A549 (cell line): ENCODE measurements around the gene MLF1.

ENCODE experiments used
- POLR2A ChIP-seq: IDR thresholded peaks from 2 replicates; pipeline ENCODE4 v1.6.1; 2012; ENCODE audit warnings: mild to moderate bottlenecking, low read length
- SMC3 ChIP-seq: fragments of >200 bp; sonication (Bioruptor Twin); formaldehyde crosslinking; IDR thresholded peaks from 3 replicates; pipeline ENCODE4 v1.6.1; 2018; ENCODE audit warnings: inconsistent platforms
- TF ChIP-seq, protein P1 (sequence below): fragments of >200 bp; sonication (Bioruptor Twin); formaldehyde crosslinking; IDR thresholded peaks from 3 replicates; pipeline ENCODE4 v1.5.1; 2016
- TF ChIP-seq, protein P2 (sequence below): fragments of 200-600 bp; sonication (generic); IDR thresholded peaks from 2 replicates; pipeline ENCODE4 v1.6.1; 2016; ENCODE audit warnings: antibody characterized with exemption, mild to moderate bottlenecking, moderate library complexity

DNA sequence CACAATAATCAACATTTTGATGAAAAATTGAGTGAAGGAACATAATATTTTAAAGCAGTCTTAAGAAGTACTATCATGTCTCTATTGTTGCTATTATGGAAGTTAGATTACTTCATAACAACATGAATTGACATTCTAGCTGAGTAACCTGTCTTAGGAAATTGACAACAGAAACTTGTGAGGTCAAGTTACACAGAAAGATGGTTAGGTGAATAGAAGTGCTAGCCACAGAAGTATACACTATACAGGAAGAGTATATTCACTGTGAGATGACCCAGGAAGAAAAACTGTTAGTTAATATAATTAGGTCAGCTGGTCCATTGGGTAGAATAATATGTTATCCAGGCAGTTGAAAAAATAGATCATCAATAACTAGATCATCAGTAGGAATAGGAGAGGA lies 31.2 kb downstream of the MLF1 start:
- TF ChIP-seq, protein P1, sequence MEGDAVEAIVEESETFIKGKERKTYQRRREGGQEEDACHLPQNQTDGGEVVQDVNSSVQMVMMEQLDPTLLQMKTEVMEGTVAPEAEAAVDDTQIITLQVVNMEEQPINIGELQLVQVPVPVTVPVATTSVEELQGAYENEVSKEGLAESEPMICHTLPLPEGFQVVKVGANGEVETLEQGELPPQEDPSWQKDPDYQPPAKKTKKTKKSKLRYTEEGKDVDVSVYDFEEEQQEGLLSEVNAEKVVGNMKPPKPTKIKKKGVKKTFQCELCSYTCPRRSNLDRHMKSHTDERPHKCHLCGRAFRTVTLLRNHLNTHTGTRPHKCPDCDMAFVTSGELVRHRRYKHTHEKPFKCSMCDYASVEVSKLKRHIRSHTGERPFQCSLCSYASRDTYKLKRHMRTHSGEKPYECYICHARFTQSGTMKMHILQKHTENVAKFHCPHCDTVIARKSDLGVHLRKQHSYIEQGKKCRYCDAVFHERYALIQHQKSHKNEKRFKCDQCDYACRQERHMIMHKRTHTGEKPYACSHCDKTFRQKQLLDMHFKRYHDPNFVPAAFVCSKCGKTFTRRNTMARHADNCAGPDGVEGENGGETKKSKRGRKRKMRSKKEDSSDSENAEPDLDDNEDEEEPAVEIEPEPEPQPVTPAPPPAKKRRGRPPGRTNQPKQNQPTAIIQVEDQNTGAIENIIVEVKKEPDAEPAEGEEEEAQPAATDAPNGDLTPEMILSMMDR: no peak
- TF ChIP-seq SMC3 (no peak), POLR2A (no peak)
- TF ChIP-seq, protein P2, sequence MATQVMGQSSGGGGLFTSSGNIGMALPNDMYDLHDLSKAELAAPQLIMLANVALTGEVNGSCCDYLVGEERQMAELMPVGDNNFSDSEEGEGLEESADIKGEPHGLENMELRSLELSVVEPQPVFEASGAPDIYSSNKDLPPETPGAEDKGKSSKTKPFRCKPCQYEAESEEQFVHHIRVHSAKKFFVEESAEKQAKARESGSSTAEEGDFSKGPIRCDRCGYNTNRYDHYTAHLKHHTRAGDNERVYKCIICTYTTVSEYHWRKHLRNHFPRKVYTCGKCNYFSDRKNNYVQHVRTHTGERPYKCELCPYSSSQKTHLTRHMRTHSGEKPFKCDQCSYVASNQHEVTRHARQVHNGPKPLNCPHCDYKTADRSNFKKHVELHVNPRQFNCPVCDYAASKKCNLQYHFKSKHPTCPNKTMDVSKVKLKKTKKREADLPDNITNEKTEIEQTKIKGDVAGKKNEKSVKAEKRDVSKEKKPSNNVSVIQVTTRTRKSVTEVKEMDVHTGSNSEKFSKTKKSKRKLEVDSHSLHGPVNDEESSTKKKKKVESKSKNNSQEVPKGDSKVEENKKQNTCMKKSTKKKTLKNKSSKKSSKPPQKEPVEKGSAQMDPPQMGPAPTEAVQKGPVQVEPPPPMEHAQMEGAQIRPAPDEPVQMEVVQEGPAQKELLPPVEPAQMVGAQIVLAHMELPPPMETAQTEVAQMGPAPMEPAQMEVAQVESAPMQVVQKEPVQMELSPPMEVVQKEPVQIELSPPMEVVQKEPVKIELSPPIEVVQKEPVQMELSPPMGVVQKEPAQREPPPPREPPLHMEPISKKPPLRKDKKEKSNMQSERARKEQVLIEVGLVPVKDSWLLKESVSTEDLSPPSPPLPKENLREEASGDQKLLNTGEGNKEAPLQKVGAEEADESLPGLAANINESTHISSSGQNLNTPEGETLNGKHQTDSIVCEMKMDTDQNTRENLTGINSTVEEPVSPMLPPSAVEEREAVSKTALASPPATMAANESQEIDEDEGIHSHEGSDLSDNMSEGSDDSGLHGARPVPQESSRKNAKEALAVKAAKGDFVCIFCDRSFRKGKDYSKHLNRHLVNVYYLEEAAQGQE: no peak
